Measurements from ENCODE around the gene CBR4. TPM values are rescaled to one million over a fixed set of nuclear protein-coding genes. Genes with fewer than 3 reads are reported as not detected.
"Not testable (repeated sequence)": the region's sequence is repeated elsewhere in the genome, so short reads cannot be mapped to it uniquely, and the experiment has no call there.

The CBR4 gene
- total RNA-seq, 1 donor, result 23.3 TPM

GRCh38 chr4:169042608-169043007 lies 32.6 kb upstream of the CBR4 start:
- TF ChIP-seq CTCF (IDR thresholded peaks at IDR 0.05; ENCODE audit: insufficient read depth, low read depth, low read length), result no peak
- no peak overlapping the region for H3K4me3 ChIP-seq (ENCODE audit: low read depth, low read length)
- DNase-seq (ENCODE audit: low read depth), result no peak

GRCh38 chr4:169040559-169041261 lies 30.7 kb upstream of the CBR4 start:
- no peak for TF ChIP-seq CTCF (IDR thresholded peaks at IDR 0.05; ENCODE audit: insufficient read depth, low read depth, low read length)
- no peak for DNase-seq (ENCODE audit: low read depth)
- no peak overlapping the region for H3K4me3 ChIP-seq (ENCODE audit: low read depth, low read length)

GRCh38 chr4:169039251-169039954 lies 29.3 kb upstream of the CBR4 start:
- DNase-seq (ENCODE audit: low read depth), result no peak
- no peak for TF ChIP-seq CTCF (IDR thresholded peaks at IDR 0.05; ENCODE audit: insufficient read depth, low read depth, low read length)
- no peak overlapping the region for H3K4me3 ChIP-seq (ENCODE audit: low read depth, low read length)

GRCh38 chr4:169037506-169037905 lies 27.5 kb upstream of the CBR4 start:
- no peak for DNase-seq (ENCODE audit: low read depth)
- H3K4me3 ChIP-seq (ENCODE audit: low read depth, low read length), result no peak overlapping the region
- no peak for TF ChIP-seq CTCF (IDR thresholded peaks at IDR 0.05; ENCODE audit: insufficient read depth, low read depth, low read length)

GRCh38 chr4:169035871-169036620 lies 26.0 kb upstream of the CBR4 start:
- not testable (repeated sequence) for H3K4me3 ChIP-seq (ENCODE audit: low read depth, low read length); DNase-seq (ENCODE audit: low read depth)

GRCh38 chr4:169033660-169034059 lies 23.6 kb upstream of the CBR4 start:
- H3K4me3 ChIP-seq (ENCODE audit: low read depth, low read length), result no peak overlapping the region
- TF ChIP-seq CTCF (IDR thresholded peaks at IDR 0.05; ENCODE audit: insufficient read depth, low read depth, low read length), result no peak
- no peak for DNase-seq (ENCODE audit: low read depth)
